Measurements from ENCODE around the gene RANBP9.
A peak's percentile ranks its signal among the peaks of the same experiment; 100 is the strongest.

The RANBP9 gene

GRCh38 chr6:13648850-13649249, 62.8 kb downstream of the RANBP9 start:
- no peak for DNase-seq (ENCODE audit: low read depth)

DNA sequence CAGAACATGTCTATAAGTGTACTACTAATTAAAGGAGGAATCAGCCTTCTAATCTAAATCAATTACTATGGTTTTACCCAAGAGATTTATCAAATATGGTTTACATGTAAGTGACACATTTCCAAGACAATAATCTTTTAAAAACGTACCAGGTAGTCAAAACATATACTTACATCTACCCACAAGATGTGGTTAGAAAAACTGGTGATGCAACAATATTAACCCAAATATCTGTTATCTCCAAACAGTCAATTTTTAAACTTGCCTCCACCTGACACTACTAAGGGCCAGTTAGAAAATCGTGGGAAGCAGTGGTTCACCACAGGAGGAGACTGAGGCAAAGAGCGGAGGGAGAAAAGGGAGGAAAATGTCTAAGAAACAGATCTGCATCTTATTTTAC, 68.5 kb downstream of the RANBP9 start:
- no peak for DNase-seq (ENCODE audit: low read depth)

DNA sequence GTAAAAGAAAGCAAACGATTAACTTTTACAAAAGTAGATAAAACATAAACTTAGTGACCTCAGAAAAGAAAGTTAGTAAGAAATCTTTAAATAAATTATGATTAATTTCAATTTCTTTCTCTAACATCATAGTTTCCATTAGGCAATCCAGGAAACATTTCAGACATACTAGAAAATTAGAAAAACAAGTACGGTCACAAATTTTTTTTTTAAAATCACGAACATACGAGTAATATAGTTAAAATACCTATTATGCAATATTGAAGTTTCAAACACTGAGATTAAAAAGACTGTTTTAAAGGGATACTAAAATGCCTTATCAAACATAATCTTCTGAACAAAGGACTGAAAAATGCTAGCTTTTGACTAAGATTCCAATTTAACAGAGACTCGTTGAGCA, 70.3 kb downstream of the RANBP9 start:
- peak; percentile 29 for DNase-seq (ENCODE audit: low read depth)

DNA sequence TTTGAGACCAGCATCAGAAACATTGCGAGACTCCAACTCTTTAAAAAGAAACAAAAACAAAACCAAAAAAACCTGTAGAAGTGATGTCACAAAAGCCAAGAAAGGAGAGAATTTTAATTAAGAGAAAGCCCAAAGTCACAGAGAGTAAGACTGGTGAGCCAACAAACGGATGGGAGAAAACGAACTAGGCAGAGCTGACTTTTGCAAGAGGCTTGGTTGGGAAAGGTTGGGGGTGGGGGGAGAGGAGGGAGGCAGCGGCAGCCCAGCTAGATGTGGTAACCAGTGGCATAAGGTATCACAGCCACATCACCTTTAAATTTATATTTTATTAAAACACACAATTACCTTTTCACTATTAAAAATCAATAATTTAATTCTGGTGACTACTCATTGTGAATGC, 73.0 kb downstream of the RANBP9 start:
- no peak for DNase-seq (ENCODE audit: low read depth)

- no peak for DNase-seq (ENCODE audit: low read depth)
These were observed 73.6 kb downstream of the RANBP9 start for GRCh38 chr6:13638014-13638413.

DNA sequence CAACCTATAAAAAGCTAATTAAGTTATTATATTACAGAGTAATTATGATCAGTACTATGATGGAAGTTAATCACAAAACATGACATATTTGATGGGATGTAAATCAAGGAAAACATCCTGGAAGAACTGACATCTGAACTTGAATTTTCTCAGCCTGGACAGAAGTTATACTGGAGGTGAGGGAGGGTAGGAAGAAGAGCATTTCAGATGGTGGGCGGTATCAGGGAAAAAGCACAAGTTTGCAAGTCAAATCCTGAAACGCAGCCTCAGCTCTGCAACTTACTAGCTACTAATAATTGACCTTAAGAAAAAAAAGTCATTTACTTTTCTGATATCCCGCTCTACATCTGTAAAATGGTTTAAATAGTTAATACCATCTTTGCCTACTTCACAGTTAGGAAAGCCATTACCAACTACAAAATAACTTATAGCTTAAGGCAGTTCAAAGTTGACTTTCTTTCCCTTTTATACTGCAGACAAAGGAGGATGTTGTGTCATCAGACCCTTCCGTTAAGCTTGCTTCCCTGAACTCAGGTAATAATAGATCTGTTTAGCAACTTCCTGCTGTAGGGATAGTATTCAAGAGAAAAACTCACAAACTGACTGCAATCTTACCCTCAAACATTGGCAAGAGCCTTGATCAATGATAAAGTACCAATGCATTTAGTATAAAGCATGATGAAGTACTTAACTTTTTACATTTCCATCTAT, 75.5 kb downstream of the RANBP9 start:
- DNase-seq (ENCODE audit: low read depth): no peak

- DNase-seq (ENCODE audit: low read depth): no peak
These were observed 78.3 kb downstream of the RANBP9 start for GRCh38 chr6:13633343-13633742.

DNA sequence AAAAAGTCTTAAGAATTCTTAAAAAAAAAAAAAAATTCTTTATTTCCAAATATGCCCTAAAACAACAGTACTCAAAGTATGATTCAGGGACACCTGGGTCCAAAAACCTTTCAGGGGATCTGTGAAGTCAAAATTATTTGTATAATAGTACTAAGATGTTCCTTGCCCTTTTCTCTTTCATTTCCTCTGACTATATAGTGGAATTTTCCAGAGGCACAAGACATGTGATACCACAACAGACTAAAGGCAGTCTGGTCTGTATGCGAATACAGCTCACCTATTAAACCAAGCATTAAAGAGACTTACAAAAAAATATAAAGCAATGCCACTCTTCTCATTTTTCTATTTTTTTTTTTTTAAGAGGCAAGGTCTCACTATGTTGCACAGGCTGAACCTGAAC, 81.1 kb downstream of the RANBP9 start:
- DNase-seq (ENCODE audit: low read depth): no peak

GRCh38 chr6:13629459-13630116, 82.0 kb downstream of the RANBP9 start:
- no peak for DNase-seq (ENCODE audit: low read depth)

DNA sequence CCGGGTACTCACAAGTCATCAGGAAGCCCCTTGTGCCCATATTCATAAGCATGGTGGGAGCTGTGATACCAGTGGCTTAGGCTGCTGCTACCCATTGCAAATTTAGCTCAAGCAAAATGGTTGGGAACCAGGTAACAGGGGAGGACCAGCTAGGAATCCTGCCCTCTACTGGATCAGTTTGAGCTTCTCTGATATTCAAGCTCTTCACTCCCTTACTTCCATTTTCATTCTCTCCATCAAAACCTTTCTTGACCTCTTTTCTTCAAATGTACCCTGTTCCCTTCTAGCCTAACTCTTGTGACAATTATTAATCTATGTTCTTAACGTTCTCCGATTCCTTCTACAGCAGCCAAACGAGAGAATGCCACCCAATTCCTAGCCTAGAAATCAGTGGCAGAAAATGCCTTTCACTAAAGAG, 86.8 kb downstream of the RANBP9 start:
- peak; percentile 47 for DNase-seq (ENCODE audit: low read depth)

DNA sequence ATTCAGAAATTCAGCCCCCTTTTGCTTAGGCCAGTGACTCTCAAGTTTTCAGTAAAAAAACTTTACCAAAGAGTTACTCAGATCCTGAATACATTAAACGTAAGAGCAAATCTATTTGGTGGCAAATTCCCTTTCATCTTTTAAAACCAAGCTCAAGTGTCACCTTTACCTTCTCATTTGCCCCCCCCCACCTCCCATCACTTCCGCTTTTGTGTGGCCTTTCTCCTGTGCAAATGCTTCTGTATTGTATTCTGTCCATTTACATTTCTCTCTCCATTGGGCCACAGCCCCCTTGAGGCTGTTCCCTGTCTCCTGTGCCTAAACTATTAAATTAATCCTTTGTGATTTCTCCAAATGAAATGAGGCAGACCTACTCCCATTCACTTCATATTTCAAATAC, 94.6 kb downstream of the RANBP9 start:
- DNase-seq (ENCODE audit: low read depth): no peak

DNA sequence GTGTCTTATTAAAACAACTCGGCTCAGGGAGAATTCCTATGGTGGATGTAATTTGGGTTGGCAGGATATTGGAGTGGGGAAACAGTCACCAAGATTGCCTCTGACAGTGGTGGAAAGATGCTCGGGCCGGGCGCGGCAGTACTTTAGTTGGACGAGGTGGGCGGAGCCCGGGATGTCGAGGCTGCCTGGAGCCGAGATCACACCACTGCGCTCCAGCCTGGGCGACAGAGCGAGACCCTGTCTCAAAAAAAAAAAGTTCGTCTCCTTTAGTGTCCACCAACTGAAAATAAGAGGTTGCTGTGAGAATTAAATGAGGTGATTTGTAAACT, 95.9 kb downstream of the RANBP9 start:
- DNase-seq (ENCODE audit: low read depth): peak; percentile 57

- DNase-seq (ENCODE audit: low read depth): peak; percentile 98
These were observed 96.5 kb downstream of the RANBP9 start, which contains the start of gene NOL7 for GRCh38 chr6:13614926-13615791. NOL7 (plus strand) TSS chr6:13615335; CDS start chr6:13615359, 24 bp downstream.

DNA sequence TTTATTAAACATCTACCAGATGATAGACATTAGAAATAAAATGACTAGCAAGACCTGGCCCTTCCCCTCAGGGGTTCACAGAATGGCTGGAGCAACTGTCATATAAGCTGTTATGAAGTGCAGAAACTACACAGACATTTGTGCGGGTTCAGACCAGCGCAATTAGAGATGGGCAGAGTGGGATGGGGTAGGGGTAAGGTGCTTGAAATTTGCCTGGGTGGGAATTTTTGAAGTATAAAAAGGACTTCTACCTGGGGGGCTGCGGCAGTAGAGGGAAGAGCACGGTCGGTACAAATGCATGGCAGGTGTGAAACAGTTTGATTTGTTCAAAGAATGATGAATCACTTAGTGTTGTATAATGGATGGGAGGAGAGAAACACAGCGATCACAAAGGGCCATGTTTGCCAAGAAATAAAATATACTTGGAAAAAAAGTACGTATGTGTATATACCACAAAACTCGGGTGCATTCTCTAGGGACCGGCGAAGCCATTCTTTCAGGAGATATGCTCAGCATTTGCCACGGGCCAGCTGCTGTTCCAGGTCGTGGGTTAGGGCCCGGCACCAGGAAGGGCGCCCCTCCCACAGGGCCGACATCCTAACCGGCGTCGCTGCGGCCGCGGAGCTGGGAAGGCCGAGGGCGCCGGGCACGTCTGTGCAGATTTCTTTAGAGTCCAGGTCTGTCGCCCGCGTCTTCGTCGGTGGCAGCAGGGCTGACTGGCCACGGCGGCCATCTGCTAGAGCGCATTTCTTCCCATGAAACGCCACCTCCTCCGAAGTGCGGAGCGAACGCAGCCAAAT, 97.3 kb downstream of the RANBP9 start:
- peak; percentile 60 for DNase-seq (ENCODE audit: low read depth)

DNA sequence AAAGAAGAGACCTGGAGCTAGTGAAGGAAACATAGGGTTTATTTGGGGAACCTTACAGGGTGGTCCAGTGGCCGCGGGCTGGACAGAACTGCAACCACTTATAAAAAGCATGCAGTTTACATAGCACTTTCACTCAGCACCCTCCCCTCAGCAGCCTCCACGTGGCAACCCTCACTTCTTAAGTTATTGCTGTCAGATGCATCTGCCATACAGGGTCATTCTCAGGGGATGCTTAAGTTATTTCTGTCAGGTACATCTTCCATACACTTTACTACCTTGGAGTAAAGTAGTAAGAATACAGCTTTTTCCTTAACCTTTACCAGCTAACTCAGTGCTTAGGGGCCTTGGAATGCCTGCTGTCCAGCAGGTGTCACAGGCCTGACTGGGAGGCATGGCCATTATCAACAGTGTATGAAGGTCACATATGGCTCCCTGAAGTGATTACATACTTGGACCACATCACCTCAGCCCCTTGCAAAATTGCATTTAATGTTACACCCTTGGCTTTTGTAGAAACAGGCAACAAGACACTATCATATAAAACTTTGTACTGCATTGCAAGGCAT, 98.5 kb downstream of the RANBP9 start:
- no peak for DNase-seq (ENCODE audit: low read depth)

DNA sequence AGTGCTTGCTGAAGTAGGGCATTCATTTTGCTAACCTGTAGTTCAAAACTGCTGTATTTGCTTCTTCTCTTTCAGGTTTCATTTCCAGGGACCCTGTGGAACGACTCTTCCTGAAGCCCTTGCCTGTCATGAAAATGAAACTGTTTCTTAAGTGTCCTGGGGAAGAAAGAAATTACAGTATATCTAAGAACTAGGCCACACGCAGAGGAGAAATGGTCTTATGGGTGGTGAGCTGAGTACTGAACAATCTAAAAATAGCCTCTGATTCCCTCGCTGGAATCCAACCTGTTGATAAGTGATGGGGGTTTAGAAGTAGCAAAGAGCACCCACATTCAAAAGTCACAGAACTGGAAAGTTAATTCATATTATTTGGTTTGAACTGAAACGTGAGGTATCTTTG, 99.9 kb downstream of the RANBP9 start:
- no peak for DNase-seq (ENCODE audit: low read depth)

GRCh38 chr6:13605634-13606033, 106.0 kb downstream of the RANBP9 start:
- DNase-seq (ENCODE audit: low read depth): no peak

DNA sequence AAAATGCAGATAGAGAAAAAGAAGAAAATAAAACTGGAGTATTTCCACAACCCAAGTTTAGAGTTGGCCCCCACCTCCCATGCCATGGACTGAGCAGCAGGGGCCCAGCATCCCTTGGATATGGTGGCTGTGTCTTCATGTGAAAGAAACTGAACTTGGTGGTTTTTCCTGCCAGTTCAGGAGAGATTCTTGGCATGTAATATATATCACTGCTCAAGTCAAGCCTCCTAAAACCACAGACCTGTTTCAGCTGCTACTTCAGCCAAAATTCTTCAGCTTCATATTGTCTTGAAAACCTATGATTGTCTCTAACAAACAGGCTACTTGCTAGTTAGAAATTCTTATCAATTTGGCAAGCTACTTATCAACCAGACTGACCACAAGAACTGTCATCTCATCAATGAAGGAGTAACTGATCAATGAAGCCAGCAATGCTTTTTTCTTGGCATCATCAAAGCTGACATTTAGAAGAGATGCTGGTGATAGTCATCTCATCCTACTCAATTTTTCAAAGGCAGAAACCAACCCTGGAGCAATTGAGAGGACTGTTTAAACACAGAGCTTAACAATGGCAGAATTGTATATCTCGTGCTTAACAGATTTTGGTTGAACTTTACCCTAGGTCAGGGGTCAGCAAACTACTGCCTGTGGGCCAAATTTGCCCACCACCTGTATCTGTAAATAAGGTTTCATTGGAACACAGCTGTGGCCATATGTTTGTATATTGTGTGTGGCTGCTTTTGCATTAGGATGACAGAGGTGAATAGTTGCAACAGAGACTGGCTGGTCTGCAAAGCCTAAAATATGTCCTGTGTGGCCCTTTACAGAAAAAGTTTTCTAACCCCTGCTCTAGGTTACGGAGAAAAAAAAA, 106.9 kb downstream of the RANBP9 start:
- DNase-seq (ENCODE audit: low read depth): no peak

DNA sequence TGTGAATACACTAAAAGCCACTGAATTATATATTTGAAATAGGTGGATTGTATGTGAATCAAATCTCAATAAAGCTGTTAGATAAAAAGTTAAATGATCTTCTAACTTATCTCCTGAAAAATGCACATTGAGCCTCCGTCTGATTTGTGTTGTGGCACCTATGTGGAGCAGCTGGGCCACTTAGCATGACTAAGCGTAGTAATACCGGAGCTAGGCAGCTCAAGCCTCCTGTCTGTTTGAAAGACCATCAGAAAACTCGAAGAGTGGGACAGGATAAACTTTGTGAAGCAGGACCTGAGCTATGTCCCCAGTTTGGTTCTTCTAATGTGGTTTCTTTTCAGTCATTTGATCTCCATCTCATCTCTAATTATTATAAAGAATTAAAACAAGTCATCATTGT, 107.5 kb downstream of the RANBP9 start:
- DNase-seq (ENCODE audit: low read depth): no peak

DNA sequence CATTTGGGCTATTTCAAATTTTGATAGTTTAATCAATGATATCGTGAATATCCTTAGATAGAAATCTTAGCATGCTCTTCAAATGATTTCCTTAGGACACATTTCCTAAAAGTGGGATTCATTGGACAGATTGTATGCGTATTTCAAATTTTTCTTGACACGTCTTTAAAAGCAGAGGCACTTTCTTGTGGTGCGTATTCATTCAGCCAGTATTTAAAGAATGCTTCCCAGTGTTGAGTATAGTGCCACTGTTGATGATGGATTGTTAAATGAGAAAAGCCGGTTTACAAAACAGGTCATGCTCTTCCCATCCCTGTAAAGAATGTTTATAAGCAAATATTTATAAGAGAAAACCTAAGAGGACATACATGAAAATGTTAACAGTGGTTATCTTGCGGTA, 111.6 kb downstream of the RANBP9 start:
- DNase-seq (ENCODE audit: low read depth): no peak

DNA sequence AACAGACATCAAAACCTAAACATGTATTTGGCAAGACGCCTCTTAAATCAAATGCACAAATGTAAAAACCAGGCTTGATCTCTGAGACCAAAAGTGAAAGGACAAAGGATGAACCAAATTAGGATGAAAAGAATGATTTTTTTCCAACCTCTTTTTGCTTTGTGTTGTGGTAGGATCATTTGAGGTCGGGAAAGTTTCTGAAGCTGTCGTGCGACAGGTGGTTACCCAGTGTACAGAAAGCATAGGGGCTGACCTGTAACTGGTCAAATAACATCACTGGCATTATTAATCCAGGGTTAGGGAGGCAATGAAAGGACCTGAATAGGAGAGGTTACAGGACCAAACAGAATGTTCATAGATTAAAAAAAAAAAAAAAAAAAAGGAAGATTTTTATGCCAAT, 114.6 kb downstream of the RANBP9 start:
- DNase-seq (ENCODE audit: low read depth): no peak

Measured in EH (cell line).